SK-N-SH treated with all-trans-retinoic acid at 6 μM for 48 hours (cell line): ENCODE results near the gene PPM1K.

Experiments
- ARNTL ChIP-seq: fragments of 450-650 bp; formaldehyde crosslinking; IDR thresholded peaks from 2 replicates; pipeline ENCODE4 v1.5.0; 2020; ENCODE audit warnings: low read depth, mild to moderate bottlenecking, moderate library complexity, borderline replicate concordance
- ISL1 ChIP-seq: fragments of 250-450 bp; sonication (Bioruptor Pico); IDR thresholded peaks from 2 replicates; pipeline ENCODE4 v2.1.2; 2022; ENCODE audit warnings: mild to moderate bottlenecking, moderate library complexity
- PATZ1 ChIP-seq: fragments of 250-450 bp; sonication (Bioruptor Pico); IDR thresholded peaks from 2 replicates; pipeline ENCODE4 v1.8.0; 2020; ENCODE audit warnings: mild to moderate bottlenecking, moderate library complexity, borderline replicate concordance
- POU6F1 ChIP-seq: fragments of 250-450 bp; sonication (Bioruptor Pico); IDR thresholded peaks from 2 replicates; pipeline ENCODE4 v1.8.0; 2021; ENCODE audit warnings: low read depth, mild to moderate bottlenecking, moderate library complexity, borderline replicate concordance
- TOX ChIP-seq: fragments of 250-450 bp; sonication (Bioruptor Pico); IDR thresholded peaks from 2 replicates; pipeline ENCODE4 v1.8.0; 2021; ENCODE audit warnings: mild to moderate bottlenecking, moderate library complexity, borderline replicate concordance
- ZFP3 ChIP-seq: fragments of 250-450 bp; sonication (Bioruptor Pico); IDR thresholded peaks from 2 replicates; pipeline ENCODE4 v1.5.0; 2020; ENCODE audit warnings: mild to moderate bottlenecking, moderate library complexity
- ZFP30 ChIP-seq: fragments of 450-650 bp; formaldehyde crosslinking; IDR thresholded peaks from 2 replicates; pipeline ENCODE4 v1.5.0; 2022; ENCODE audit warnings: mild to moderate bottlenecking, moderate library complexity

DNA sequence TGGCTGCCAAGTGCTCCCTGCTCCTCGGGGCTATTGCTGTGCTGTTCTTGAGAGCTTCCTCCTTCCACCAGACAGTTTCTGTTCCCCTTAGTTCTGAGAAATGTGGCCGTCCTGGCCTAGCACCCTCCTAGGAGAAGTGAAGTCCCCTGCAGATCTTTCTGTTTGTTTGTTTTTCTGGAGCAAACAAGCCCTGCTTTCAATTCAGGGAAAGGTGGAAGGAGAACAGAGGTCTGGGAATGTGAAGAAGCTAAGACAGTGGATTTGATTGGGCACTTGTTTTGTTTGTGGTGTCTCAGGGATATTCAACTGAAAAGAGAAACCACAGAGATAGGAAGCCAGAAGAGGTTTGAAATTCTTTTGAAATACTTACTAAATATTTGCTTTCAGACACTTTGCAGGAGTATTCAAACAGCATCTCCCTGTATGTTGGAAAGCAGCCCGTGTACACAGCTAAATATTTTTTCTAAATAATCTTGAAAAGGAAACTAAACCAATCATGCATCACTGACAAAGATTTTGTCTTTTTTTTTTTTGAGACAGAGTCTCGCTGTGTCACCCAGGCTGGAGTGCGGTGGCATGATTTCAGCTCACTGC, 36.5 kb upstream of the PPM1K start:
- no peak for TF ChIP-seq ISL1 (CRISPR knock-in tag)
- TF ChIP-seq POU6F1 = no peak
- no peak for TF ChIP-seq TOX (CRISPR knock-in tag)
- TF ChIP-seq ZFP30 = no peak
- no peak for TF ChIP-seq ZFP3 (CRISPR knock-in tag)
- TF ChIP-seq ARNTL = no peak
- no peak for TF ChIP-seq PATZ1
